ENCODE measurements around the gene FAM20B.
"Not testable (repeated sequence)": the region's sequence is repeated elsewhere in the genome, so short reads cannot be mapped to it uniquely, and the experiment has no call there.

FAM20B gene

GRCh38 chr1:179021873-179022272 is 3.8 kb upstream of the FAM20B start:
- H3K4me3 ChIP-seq (ENCODE audit: low read depth, low read length), result no peak overlapping the region

- no peak overlapping the region for H3K4me3 ChIP-seq (ENCODE audit: low read depth, low read length)
These were observed 1.6 kb upstream of the FAM20B start for GRCh38 chr1:179023946-179024650.

DNA sequence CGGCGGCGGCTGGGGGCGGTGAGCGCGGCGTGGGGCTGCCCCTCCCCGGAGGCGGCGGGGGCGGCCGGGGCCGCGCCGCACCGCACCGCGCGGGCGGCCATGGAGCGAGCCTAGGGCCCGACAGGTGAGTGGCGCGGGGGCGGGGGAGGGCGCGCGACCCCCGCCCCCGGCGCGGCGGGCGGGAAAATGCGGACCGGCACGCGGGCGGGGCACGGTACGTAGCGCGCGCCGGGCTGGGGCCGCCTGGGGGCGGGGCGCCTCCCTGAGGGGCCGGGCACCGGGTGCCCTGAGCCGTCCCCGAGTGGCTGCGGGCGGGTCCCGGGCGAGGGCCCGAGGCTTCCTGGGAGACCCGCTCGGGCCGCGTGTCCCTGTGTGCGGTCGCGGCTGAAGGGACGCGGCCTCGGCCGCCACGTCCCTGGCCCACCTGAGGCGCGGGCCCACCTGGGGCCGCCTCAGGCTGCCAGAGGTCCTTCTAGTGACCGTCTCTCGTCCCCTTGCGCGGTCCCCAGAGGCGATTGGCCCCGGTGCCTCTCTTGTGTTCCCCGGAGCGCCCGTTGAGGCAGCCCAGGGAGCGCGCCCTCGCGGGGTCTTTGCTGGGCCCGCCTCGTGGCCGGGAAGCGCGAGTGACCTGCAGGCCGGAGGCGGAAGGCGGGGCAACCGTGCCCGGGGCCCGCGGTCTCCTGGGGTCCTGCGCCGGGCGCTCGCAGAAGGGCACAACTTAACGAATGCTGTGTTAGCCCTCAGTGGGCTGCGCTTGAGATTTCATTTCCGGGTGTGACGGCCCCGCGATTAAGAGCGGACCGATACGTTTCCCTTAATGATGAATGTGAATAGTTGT is 500 bp downstream of the FAM20B start:
- H3K4me3 ChIP-seq (ENCODE audit: low read depth, low read length), result peak overlapping the region; percentile 77

DNA sequence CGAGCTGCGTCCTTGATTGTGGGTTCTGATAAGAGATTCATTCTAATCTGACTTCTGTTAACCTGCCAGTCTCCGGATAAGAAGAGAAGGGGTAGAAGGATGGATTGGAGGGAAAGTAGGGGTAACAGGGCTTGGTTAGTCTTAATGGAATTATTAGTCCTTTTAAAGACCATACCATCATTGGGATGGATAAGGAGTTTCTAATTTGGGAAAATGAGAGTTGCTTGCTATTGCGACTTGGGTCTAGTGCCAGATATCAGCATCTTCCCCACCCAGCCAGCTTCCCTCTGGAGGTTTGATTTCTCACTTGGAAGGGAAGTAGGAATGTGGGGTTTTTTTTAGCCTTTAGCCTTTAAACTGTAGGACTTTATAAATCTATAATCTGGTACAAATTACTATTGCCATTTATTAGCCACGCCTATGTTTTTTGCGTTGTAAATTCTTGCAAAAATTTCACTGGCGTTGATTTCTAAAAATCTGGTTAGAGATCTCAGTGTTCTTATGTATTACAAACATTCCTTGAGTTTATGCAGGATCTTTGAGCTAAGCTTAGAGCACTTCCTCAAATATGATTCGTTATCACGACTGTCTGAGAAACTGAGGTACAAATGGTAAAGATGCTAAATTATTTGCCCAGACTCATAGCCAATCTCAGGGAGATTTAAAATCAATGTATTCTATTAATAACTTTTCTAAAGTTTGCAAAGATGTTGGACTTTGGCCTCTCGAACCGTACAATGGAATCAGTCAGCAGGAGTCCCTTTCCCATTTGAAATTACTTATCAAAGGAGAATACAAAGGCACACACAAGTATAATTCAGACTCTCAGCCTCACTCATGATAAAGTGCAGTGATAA is 1.3 kb downstream of the FAM20B start:
- H3K4me3 ChIP-seq (ENCODE audit: low read depth, low read length), result peak overlapping the region; percentile 77

GRCh38 chr1:179029321-179029759 is 3.6 kb downstream of the FAM20B start:
- H3K4me3 ChIP-seq (ENCODE audit: low read depth, low read length), result no peak overlapping the region

DNA sequence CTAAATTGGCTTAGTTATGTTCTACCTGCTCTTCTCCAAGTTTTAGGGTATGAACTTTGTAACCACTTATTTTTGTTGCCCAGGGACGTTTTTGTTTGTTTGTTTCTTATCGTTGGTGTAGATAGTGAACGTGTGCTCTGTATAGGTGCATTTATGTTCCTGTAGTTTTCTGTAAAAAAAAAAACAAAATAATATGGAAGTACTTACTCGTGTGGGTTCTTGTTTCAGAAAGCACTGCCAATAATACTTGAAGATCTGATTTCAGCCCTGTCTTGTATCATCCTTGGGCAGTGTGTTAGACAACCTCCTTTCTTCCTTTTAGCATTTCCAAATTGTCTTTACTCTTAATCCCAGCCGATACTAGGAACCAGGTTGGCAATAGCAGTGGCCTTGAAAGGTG is 4.4 kb downstream of the FAM20B start:
- no peak overlapping the region for H3K4me3 ChIP-seq (ENCODE audit: low read depth, low read length)

GRCh38 chr1:179030683-179031082 is 5.0 kb downstream of the FAM20B start:
- no peak overlapping the region for H3K4me3 ChIP-seq (ENCODE audit: low read depth, low read length)

DNA sequence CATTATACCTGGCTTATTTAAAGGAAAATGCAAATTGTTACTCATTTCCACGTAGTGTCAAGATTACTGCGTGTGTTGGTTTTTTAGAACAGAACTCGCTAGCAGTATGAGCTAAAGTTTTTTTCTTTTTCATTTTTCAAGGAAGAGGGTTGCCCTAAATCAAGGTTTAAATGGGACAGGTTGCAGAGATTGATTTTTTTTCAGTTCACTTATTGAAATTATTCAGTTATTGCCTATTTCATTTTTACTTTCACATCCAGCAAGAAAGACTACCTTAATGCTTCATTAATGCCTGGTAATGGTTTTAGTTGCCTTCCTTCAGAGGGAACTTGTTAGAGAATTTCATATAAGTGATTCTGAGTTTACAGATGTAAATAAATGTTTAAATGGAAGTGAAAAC is 5.6 kb downstream of the FAM20B start:
- H3K4me3 ChIP-seq (ENCODE audit: low read depth, low read length), result no peak overlapping the region

GRCh38 chr1:179031855-179032513 is 6.3 kb downstream of the FAM20B start:
- no peak overlapping the region for H3K4me3 ChIP-seq (ENCODE audit: low read depth, low read length)

DNA sequence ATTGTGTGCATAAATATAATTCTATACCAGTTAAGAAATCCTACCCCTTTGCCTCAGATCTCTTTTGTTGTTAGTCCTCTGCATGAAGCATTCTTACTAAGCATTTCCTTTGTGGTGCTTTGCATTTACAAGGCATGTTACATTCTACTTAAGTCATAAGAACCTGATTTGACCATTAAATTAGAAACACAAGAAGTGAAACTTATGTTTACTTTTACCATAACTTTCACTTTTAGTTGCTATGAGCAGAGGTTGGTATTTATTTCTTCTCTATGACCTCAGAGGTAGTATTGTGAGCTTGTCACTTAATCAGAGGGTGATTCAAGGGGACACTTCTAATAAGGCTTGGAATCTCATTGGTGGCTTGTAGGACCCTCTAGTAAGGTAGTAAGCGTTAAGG is 9.0 kb downstream of the FAM20B start:
- H3K4me3 ChIP-seq (ENCODE audit: low read depth, low read length), result no peak overlapping the region

GRCh38 chr1:179036844-179037465 is 11.3 kb downstream of the FAM20B start:
- H3K4me3 ChIP-seq (ENCODE audit: low read depth, low read length), result no peak overlapping the region

DNA sequence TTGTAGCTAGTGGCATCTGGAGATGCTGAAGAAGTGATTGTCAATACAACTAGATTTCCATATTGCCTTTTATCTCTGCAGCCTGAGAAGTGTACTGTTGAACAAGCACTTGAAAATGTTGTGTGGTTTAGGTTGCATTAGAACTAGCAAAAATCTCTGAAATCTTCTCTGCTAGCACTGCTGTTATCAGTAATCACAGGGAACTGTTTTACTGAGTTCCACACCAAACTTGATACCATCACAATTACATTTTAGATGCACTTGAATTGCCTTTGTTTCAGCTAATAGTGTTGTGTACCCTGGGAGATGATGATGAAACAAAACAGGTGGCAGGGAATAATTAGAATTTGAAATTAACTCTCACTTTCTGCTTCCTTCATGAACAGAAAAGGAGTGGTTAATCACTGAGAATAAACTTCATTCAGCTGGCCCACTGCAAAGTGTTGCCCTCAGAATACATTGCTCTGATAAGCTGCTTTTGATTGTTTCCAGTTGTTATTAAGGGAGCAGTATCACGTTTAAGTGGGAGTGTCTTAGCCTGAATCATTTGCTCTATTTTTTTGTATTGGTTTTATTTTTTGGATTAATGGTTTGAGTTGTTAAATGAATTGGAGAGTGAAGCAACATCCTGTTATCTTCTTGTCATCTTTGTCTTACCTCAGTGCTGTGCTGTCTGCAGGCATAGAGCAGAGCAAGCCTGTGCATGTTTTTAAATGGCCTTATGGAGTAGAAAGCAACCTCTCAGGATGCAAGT is 13.0 kb downstream of the FAM20B start:
- no peak overlapping the region for H3K4me3 ChIP-seq (ENCODE audit: low read depth, low read length)

DNA sequence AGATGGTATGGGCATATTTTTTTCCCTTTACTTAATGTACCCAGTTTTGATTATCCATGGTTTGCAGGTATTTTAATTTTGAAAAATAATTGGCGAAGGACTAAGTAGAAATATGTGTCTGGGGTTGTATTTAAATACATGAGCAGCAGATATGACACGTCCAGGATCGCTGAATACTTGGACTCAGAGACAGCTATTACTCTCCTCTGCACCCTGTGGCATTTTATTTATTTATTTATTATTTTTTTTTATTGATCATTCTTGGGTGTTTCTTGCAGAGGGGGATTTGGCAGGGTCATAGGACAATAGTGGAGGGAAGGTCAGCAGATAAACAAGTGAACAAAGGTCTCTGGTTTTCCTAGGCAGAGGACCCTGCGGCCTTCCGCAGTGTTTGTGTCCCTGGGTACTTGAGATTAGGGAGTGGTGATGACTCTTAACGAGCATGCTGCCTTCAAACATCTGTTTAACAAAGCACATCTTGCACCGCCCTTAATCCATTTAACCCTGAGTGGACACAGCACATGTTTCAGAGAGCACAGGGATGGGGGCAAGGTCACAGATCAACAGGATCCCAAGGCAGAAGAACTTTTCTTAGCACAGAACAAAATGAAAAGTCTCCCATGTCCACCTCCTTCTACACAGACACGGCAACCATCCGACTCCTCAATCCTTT is 13.9 kb downstream of the FAM20B start:
- H3K4me3 ChIP-seq (ENCODE audit: low read depth, low read length), result not testable (repeated sequence)

GRCh38 chr1:179040175-179040551 is 14.5 kb downstream of the FAM20B start:
- H3K4me3 ChIP-seq (ENCODE audit: low read depth, low read length), result not testable (repeated sequence)

DNA sequence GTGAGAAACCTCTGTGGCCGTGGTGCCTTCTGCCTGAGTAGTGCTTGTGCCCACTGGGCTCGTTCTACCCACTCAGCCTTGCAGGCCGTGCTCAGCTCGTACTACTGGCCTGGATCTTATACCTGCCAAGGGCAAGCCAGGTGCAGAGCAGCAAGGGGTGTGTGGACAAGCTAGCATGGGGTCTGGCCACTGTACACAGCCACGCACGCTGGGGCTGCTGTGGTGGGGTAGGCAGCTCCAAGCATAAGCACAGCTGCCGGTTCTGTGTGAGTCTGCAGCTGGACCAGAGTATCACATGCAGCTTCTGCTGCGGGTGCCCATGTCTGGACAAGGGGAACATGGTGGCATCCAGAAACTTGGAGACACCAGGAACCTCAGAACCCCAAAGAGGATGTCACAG is 16.4 kb downstream of the FAM20B start:
- H3K4me3 ChIP-seq (ENCODE audit: low read depth, low read length), result no peak overlapping the region

- no peak overlapping the region for H3K4me3 ChIP-seq (ENCODE audit: low read depth, low read length)
These were observed 17.0 kb downstream of the FAM20B start for GRCh38 chr1:179042700-179043099.

- no peak overlapping the region for H3K4me3 ChIP-seq (ENCODE audit: low read depth, low read length)
These were observed 17.6 kb downstream of the FAM20B start for GRCh38 chr1:179043266-179043665.

GRCh38 chr1:179043907-179044306 is 18.2 kb downstream of the FAM20B start:
- no peak overlapping the region for H3K4me3 ChIP-seq (ENCODE audit: low read depth, low read length)
